Measurements from ENCODE around the gene OR9G1.

DNA sequence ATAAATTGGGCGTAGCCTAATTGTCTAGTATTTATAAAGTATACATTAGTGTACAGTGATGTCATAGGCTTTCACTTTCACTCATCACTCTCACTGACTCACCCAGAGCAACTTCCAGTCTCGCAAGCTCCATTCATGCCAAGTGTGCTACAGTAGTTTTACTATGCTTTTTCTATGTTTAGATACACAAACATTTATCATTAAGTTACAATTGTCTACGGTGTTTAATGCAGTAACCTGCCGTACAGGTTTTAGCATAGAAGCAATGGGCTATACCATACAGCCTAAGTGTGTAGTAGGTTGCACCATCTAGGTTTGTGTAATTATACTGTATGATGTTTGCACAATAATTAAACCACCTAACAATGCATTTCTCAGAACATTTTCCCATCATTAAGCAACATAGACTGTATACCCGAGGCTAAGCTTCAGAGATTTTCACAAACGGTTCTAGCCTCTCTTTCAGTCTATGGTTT is 17.5 kb downstream of the OR9G1 start:
- TF ChIP-seq CTCF (IDR thresholded peaks at IDR 0.05) (no peak), POLR2AphosphoS5 (IDR thresholded peaks at IDR 0.05) (peak; percentile 76), POLR2A (IDR thresholded peaks at IDR 0.05) (no peak)

Measured in prostate gland (tissue), 2 donors.